ENCODE results near the gene NXPH3.
"Not testable (repeated sequence)": the region's sequence is repeated elsewhere in the genome, so short reads cannot be mapped to it uniquely, and the experiment has no call there.

Gene NXPH3

GRCh38 chr17:49575679-49576087 lies at the start of gene NXPH3:
Gene NXPH3 (plus strand): TSS chr17:49575871. CDS start chr17:49576220, 349 bp downstream.
- DNase-seq (ENCODE audit: low spot score), result no peak

- DNase-seq (ENCODE audit: low spot score), result no peak
These were observed 47.6 kb upstream of the NXPH3 start for GRCh38 chr17:49527927-49528651.

GRCh38 chr17:49528966-49529365 lies 46.7 kb upstream of the NXPH3 start:
- DNase-seq (ENCODE audit: low spot score), result no peak

DNA sequence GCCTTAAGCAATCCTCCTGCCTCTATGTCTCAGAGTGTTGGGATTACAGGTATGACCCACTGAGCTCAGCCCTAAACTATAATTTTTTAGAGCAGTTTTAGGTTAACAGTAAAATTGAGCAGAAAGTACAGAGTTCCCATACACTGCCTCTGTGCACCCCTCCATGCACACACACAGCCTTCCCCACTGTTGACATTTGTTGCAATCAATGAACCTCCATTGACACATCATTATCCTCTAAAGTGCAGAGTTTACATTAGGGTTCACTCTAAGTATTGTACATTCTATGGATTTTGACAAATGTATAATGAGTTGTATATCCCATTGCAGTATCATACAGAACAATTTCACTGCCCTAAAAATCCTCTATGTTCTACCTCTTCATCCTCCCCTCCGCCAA lies 45.6 kb upstream of the NXPH3 start:
- DNase-seq (ENCODE audit: low spot score), result no peak

DNA sequence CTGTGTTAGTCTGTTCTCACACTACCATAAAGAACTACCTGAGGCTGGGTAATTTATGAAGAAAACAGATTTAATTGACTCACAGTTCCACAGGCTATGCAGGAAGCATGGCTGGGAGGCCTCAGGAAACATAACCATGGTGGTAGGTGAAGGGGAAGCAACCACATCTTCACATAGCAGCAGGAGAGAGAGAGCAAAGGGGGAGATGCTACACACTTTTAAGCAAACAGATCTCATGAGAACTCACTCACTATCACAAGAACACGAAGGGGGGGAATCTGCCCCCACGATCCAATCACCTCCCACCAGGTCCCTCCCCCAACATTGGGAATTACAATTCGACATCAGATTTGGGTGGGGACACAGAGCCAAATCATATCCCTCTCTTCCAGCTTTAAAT lies 31.8 kb upstream of the NXPH3 start:
- no peak for DNase-seq (ENCODE audit: low spot score)

DNA sequence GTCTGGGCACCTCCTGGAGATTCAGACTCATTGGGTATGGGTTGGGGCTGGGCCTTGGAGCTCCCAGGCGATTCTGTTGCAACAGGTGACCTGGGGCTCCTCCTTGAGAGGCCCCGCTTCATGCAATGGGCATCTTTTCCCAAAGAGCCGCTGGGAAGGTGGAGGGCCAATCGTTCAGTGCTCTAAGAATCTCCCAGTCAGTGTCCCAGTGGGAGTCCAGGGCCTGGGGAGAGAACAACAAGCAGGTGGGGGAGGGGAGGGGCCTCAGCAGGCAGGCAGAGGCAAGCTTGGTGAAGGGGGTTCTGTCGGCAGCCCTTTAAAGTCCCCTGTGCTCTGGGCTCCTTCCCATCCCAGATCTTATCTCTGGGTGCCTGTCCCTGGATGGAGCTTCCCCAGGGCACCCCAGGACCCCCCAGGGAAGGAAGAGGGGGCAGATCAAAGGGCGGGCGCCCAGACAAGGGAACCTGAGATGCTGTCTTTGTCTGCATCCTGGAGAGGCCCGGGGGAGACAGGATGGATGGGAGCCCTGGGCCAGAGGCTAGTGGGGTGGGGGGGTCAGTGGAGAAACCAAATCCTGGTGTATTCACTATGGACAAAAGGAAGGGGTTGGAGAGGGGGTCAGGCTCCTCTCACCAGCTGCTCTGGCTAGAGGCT lies 30.5 kb upstream of the NXPH3 start:
- no peak for DNase-seq (ENCODE audit: low spot score)

DNA sequence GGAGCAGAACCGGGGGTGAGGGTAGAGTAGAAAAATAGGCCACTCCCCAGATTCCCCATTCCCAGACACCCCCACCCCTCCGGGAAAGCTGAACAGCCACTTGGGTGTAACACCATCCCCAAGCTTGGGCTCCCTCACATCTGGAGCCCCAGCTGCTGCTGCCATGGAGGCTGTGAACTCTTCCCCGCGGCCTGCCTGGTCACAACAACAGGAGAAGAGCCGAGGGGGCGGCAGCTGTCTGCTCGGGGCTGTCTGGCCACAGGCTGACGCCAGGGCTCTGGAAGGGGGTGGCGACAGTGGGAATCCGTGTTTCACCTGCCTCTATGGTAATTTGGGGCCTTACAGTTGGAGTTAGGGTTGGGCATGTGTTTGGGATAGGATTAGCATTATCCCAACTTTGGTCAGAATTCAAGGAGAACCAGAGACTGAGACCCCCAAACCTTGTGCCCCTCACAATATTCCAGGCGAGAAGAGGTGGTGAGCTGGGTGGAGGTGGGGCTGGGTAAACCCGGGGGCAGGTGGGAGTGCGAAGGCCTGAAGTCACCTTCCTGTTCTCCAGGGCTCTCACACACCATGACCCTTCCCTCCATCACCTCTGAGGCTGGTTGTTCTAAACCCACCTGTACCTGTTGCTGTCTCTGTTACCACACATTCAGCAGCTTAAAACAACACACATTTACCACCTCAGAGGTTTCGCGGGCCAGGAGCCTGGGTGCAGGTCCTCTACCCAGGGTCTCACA lies 29.7 kb upstream of the NXPH3 start:
- no peak for DNase-seq (ENCODE audit: low spot score)

DNA sequence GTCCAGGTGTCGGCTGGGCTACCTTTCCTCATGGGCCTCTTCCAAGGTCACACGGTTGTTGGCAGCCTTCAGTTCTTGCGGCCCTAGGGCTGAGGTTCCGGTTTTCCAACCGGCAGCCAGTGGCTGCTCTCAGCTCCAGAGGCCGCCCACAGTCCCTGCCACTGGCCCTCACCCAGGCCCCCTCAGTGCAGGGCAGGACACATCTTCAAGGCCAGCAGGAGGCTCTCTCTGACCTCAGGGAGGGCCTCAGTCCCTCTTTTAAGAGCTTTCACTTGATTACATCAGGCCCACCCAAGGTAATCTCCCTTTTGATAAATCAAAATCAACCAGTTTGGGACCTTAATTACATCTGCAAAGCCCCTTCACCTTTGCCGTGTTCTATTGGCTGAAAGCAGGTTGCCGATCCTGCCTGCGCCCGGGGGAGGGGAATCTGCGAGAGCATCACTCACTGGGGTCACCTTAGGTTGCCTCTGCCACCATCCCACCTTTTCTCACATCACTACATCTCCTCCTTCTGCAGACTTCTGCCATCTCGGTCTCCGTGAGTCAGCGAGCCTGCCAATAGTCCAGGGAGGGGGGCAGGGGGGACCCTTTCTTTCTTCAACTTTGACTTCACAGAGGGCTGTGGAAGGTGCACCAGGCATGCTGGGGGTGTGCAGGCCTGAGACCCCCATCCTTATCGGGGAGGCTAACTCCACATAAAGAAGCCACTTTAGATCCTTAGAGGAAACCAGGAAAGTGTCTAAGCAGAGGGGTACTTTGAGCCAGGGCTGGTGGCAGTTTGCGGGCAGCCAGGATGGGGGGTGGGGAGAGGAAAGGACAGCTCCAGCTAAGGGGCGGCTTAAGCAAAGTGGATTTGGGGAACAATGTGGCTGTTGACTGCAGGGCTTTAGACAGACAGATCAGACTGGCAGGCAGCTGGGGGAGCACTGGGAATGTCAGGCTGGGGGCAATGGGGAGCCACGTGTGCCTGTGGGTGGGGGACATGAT lies 28.8 kb upstream of the NXPH3 start:
- DNase-seq (ENCODE audit: low spot score), result no peak

DNA sequence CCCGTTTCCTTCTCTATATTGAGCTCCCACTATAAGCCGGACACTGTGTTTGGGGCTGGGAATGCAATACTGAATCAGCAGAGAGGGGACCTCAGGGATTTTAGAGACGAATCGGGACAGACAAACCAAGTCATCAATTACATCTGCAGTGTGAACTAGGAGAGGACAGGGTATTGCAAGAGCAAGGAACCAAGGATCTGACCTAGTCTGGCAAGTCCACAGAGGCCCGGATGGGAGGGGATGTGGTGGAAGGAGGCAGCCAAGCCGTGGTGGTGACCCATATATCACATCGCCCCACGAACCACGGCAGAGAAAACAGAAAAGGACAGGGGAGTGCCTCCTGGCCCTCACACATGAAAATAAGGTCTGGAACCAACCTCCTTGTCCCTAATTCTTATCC lies 28.1 kb upstream of the NXPH3 start:
- no peak for DNase-seq (ENCODE audit: low spot score)

DNA sequence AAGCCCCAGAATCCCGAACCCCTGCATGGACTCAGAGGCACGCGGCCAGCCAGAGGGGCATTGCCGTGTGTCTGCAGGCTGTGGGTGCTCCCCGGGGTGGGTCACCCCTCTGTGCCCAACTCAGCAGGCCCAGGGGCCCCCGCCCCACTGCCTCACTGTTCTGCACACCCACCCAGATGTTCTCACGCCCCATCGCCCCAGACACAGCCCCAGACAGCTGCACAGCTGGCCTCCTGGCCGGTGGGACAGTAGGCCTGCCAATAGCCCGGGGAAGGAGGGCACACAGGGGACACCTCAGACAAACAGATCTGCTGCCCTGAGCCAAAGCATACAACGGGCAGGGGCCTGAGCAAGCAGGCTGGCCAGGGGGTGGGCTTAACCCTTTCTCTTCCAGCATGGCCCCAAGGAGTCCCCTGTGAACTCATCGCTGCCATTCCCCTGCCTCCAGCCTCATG lies 27.6 kb upstream of the NXPH3 start:
- DNase-seq (ENCODE audit: low spot score), result no peak

DNA sequence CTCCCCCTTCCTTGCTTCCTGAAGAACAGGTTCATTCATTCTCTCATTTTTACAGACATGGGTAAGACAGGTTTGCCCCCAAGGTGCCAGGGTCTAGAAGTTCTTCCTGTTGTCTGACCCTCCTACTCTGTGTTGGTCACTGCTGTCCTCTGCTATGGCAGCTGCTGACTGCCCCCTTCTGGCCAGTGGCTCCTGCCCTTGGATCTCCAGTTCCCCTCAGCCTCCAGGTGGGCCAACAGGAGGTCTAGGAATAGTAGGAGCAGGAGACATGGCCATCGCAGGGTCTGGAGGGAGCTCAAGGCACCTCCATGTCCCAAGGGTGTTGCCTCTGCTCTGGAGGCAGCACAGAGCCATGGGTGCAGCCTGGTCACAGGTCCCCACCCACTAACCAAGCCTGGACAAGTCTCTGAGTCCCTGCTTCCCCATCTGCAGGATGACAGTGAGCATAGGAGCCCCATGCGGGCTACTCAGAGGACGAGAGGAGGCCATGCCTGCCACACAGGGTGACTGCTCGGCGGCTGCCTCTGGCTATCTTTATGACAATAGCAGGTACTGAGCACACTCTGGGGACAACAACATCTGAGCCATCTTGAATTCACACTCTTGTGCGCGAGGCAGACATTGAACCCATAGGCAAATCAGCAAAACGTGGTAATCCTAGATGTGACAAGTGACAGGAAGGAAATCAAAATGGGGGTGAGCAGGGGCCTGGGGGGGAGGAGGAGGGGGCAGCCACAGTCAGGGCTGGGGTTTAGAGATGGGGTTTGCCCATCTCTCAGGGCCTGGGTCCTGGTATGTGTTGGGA lies 27.0 kb upstream of the NXPH3 start:
- no peak for DNase-seq (ENCODE audit: low spot score)

GRCh38 chr17:49549311-49549605 lies 26.4 kb upstream of the NXPH3 start:
- no peak for DNase-seq (ENCODE audit: low spot score)

DNA sequence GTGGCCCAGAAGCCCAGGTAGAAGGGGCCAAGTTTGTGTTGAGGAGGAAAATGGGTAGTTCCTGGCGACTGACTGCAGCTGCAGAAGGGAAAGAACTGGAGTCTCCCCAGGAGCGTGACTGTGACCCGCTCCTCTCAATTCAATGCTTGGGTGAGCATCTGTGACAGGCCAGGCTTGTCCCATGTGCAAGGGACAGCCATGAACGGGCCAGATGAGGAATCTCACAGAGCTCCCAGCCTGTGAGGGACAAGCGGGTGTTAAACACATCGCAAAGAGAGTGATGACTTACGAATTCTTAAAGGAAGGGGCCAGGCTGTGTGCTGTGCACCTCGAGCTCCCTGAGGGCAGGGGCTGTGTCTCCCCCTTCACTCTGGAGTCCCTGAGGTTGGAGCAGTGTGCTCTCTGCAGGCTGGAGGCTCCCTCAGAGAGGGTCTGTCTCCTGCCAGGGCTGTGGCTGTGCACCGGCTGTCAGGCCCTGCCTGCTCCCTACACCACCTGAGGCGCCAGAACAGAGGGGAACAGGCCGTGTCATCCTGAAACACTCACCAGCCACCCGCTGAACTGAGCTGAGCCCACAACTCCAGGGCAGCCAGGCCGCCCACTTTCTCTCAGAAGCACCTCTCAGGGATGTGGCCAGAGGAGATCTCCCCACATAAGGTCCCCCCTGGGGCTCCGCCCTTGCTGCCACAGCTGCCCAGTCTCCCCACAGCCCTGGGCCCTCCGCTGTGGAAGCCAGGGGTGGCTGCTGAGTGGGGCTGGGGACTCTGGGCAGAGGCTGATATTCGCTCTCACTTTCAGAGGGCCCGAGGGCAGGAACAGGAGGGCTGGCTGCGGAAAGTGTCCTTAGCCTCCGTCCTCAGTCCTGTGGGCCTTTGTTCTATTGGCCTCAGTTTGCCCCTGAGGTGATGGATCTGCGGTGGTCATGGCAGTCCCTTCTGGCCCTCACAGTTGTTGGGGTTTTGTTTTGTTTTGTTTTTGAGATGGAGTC lies 25.7 kb upstream of the NXPH3 start:
- DNase-seq (ENCODE audit: low spot score), result no peak

DNA sequence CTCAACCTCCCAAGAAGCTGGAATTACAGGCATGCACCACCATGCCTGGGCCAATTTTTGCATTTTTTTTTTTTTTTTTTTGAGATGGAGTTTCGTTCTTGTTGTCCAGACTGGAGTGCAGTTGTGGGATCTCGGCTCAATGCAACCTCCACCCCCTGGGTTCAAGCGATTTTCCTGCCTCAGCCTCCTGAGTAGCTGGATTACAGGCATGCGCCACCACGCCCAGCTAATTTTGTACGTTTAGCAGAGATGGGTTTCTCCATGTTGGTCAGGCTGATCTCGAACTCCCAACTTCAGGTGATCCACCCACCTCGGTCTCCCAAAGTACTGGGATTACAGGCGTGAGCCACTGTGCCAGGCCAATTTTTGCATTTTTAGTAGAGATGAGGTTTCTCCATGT lies 24.9 kb upstream of the NXPH3 start:
- DNase-seq (ENCODE audit: low spot score), result not testable (repeated sequence)

GRCh38 chr17:49551221-49552069 lies 24.2 kb upstream of the NXPH3 start:
- no peak for DNase-seq (ENCODE audit: low spot score)

- no peak for DNase-seq (ENCODE audit: low spot score)
These were observed 23.5 kb upstream of the NXPH3 start for GRCh38 chr17:49552070-49552751.

DNA sequence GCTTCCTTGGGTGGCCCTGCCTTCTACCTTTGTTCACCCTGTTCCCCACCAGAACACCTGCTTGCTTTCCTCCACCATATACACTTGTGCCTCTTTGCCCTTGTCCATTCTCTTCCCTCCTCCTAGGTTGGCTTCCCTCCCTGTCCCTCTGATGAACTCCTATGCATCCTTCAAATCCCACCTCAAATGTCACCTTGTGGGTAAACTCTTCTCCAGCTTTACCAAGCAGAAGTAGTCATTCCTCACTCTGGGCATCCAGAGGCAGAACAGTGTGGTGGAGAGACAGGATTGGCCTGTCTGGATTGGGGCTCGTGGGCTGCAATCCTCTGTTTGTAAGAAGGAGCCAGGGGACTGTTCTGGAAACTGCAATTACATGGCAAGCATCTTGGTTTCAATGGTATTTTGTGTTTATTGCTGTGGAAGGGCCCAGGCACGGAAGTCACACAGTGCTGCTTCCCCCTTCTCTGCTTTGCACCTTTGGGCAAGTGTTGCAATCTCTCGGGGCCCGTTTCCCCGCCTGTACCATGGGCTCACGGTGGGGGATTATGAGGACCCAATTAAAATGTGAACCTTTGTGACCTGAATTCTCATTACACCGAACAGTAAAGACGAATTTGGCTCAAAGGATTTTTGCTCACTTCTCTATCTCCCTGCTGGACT lies 21.9 kb upstream of the NXPH3 start:
- DNase-seq (ENCODE audit: low spot score), result no peak

Data from pons (tissue), 1 donor.